Inferior parietal cortex (tissue), 1 donor: ENCODE data around the gene KRT24.
"Not testable (repeated sequence)": the region's sequence is repeated elsewhere in the genome, so short reads cannot be mapped to it uniquely, and the experiment has no call there.

Source experiments
- DNase-seq: peaks from one replicate; pipeline ENCODE4 v3.0.0-alpha.2; 2016; ENCODE audit errors: extremely low spot score

The KRT24 gene

GRCh38 chr17:40703652-40704051 lies at the start of gene KRT24:
Gene KRT24 (minus strand): TSS chr17:40703752. CDS start chr17:40703693, 59 bp downstream.
- no peak for DNase-seq

- no peak for DNase-seq
Measured at GRCh38 chr17:40751065-40751464, 47.5 kb upstream of the KRT24 start.

GRCh38 chr17:40750391-40750790 lies 46.8 kb upstream of the KRT24 start:
- DNase-seq: no peak

GRCh38 chr17:40748666-40749065 lies 45.1 kb upstream of the KRT24 start:
- not testable (repeated sequence) for DNase-seq

- DNase-seq: no peak
Measured at GRCh38 chr17:40738553-40738952, 35.0 kb upstream of the KRT24 start.

GRCh38 chr17:40735016-40735415 lies 31.5 kb upstream of the KRT24 start:
- DNase-seq: no peak

- no peak for DNase-seq
Measured at GRCh38 chr17:40734018-40734417, 30.5 kb upstream of the KRT24 start.

GRCh38 chr17:40730970-40731369 lies 27.4 kb upstream of the KRT24 start:
- no peak for DNase-seq

- DNase-seq: no peak
Measured at GRCh38 chr17:40727447-40728231, 24.1 kb upstream of the KRT24 start.

GRCh38 chr17:40726919-40727318 lies 23.4 kb upstream of the KRT24 start:
- no peak for DNase-seq

- DNase-seq: no peak
Measured at GRCh38 chr17:40724656-40725055, 21.1 kb upstream of the KRT24 start.

- DNase-seq: no peak
Measured at GRCh38 chr17:40722241-40722640, 18.7 kb upstream of the KRT24 start.

- DNase-seq: no peak
Measured at GRCh38 chr17:40720899-40721298, 17.3 kb upstream of the KRT24 start.

GRCh38 chr17:40718930-40719329 lies 15.4 kb upstream of the KRT24 start:
- no peak for DNase-seq

- DNase-seq: no peak
Measured at GRCh38 chr17:40717776-40718175, 14.2 kb upstream of the KRT24 start.

- no peak for DNase-seq
Measured at GRCh38 chr17:40714473-40714872, 10.9 kb upstream of the KRT24 start.

- DNase-seq: no peak
Measured at GRCh38 chr17:40707745-40708144, 4.2 kb upstream of the KRT24 start.

- no peak for DNase-seq
Measured at GRCh38 chr17:40705584-40705983, 2.0 kb upstream of the KRT24 start.

GRCh38 chr17:40702271-40702670 lies 1.3 kb downstream of the KRT24 start:
- no peak for DNase-seq

GRCh38 chr17:40699853-40700252 lies 3.7 kb downstream of the KRT24 start:
- no peak for DNase-seq

GRCh38 chr17:40699371-40699770 lies 4.2 kb downstream of the KRT24 start:
- no peak for DNase-seq

- no peak for DNase-seq
Measured at GRCh38 chr17:40697297-40697696, 6.3 kb downstream of the KRT24 start.

- no peak for DNase-seq
Measured at GRCh38 chr17:40696651-40697072, 6.9 kb downstream of the KRT24 start.
